ENCODE data around the gene SATL1. TPM values are rescaled to one million over a fixed set of nuclear protein-coding genes. Genes with fewer than 3 reads are reported as not detected.

The SATL1 gene
- total RNA-seq, 1 donor from 2014 or later = 0.56 TPM

DNA sequence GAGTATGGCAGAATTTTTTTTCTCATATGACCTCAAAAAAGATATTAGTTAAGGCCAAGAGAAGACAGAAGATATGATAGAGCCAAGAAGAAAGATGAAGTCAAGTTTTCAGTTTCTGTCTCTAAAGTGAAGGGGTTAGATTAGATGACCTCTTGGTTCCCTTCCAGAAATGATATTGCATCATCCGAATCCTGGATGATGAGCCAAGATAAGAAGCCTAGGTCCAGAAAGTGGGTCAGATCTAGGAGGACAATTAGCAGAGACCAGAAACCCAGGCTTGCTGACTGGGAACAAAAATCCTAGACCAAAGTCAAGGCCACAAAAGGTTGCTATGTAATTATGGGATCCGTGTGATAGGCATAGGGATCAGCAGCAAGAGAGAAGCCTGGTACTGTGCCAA is 20.2 kb downstream of the SATL1 start:
- TF ChIP-seq, protein P1, sequence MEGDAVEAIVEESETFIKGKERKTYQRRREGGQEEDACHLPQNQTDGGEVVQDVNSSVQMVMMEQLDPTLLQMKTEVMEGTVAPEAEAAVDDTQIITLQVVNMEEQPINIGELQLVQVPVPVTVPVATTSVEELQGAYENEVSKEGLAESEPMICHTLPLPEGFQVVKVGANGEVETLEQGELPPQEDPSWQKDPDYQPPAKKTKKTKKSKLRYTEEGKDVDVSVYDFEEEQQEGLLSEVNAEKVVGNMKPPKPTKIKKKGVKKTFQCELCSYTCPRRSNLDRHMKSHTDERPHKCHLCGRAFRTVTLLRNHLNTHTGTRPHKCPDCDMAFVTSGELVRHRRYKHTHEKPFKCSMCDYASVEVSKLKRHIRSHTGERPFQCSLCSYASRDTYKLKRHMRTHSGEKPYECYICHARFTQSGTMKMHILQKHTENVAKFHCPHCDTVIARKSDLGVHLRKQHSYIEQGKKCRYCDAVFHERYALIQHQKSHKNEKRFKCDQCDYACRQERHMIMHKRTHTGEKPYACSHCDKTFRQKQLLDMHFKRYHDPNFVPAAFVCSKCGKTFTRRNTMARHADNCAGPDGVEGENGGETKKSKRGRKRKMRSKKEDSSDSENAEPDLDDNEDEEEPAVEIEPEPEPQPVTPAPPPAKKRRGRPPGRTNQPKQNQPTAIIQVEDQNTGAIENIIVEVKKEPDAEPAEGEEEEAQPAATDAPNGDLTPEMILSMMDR (IDR thresholded peaks at IDR 0.05; ENCODE audit: unreplicated experiment) = no peak
- H3K4me1 Mint-ChIP-seq = no peaks in the 10 kb centered on the region
- no peak overlapping the region for H3K4me3 Mint-ChIP-seq
- peaks cover 24% of the 10 kb centered on the region for H3K9me3 Mint-ChIP-seq
- DNase-seq (ENCODE audit: low spot score in 2 of 2, unreplicated experiment in 2 of 2) = no peak
- no peak overlapping the region for H3K27ac Mint-ChIP-seq
- no peaks in the 10 kb centered on the region for H3K27me3 Mint-ChIP-seq (ENCODE audit: low read depth)
- no peaks in the 10 kb centered on the region for H3K36me3 Mint-ChIP-seq

DNA sequence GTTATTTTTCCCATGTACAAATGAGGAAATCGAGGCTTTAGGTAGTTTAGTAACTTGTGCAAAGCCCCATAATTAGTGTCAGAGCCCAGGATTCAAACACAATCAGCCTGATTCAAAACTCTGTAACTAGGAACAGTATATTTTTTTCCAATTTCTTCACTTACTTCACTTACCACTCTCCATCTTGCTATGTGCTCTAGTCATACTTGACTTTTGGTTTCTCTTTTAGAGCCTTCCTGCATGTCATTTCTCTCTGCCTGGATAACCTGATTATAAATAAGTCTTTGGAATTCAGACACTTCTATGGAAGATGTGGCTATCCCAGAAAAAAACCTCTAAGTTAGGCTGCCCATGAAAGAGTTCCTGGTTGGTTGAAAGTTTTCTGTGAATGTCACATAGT is 22.2 kb downstream of the SATL1 start:
- Mint-ChIP-seq H3K9me3 (peaks cover 28% of the 10 kb centered on the region), H3K27me3 (ENCODE audit: low read depth) (no peaks in the 10 kb centered on the region), H3K27ac (no peak overlapping the region), H3K36me3 (no peaks in the 10 kb centered on the region), H3K4me1 (no peaks in the 10 kb centered on the region), H3K4me3 (no peak overlapping the region)
- no peak for DNase-seq (ENCODE audit: low spot score in 2 of 2, unreplicated experiment in 2 of 2)
- TF ChIP-seq, protein P1 (IDR thresholded peaks at IDR 0.05; ENCODE audit: unreplicated experiment) = no peak

DNA sequence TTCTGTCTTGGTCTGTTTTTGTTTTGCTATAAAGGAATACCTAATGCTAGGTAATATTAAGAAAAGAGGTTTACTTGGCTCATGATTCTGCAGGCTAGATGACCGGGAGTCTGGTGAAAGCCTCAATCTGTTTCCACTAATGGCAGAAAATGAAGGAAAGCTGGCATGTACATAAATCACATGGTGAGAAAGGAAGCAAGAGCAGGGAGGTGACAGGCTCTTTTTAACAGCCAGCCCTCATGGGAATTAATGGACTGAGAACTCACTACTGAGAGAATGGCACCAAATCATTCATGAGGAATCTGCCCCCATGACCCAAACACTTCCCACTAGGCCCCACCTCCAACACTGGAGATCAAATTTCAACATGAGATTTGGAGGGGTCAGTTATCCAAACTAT is 27.6 kb downstream of the SATL1 start:
- Mint-ChIP-seq H3K36me3 (no peaks in the 10 kb centered on the region), H3K9me3 (peaks cover 37% of the 10 kb centered on the region), H3K4me1 (no peaks in the 10 kb centered on the region), H3K27ac (no peak overlapping the region), H3K4me3 (no peak overlapping the region), H3K27me3 (ENCODE audit: low read depth) (no peaks in the 10 kb centered on the region)
- TF ChIP-seq, protein P1 (IDR thresholded peaks at IDR 0.05; ENCODE audit: unreplicated experiment) = no peak
- DNase-seq (ENCODE audit: low spot score in 2 of 2, unreplicated experiment in 2 of 2) = no peak

DNA sequence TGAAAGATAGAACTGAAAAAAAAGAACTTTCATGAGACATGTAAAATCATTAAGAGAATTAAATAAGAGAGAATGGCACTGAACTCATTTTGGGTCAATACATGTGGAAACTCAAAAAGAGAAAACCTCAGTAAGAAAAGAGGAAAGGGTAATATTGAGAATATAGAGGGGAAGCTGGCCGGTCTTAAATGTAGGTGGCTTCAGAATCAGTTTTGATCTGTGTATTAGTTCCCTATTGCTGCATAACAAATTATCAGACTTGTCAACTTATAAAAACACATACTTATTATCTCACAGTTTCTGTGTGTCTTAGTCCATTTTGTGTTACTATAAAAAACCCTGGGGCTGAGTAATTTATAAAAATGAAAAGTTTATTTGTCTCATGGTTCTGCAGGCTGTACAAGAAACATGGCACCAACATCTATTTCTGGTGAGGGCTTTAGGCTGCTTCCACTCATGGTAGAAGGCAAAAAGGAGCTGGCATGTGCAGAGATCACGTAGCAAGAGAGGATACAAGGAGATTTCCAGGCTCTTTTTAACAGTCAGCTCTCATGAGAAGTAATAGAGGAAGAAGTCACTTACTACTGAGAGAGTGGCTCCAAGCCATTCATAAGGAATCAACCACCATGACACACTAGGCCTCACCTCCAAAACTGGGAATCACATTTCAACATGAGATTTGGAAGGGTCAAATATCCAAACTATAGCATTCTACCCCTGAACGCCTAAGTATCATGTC is 29.6 kb downstream of the SATL1 start:
- no peaks in the 10 kb centered on the region for H3K36me3 Mint-ChIP-seq

DNA sequence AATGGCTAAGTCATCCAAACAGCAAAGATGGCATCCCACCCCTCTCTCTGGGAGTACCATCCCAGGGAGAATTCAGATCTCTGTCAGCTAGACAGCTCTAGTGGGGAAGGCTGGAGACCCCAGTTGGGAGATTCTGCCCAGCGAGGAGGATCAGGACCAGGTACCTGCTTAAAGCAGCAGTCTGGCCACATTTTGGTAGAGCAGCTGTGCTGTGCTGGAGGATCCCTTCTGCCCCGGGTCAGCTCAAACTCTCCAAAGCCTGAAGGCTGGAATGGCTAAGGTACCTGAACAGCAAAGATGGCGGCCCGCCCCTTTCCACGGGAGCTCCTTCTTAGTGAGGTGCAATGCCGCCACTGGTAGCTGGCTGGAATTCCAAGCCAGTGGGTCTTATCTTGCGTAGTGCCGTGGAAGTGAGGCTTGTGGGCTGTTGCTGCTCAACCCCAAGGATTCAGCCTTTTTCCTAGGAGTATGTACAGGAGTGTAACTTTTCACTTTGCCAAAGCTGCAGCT is 40.1 kb downstream of the SATL1 start:
- Mint-ChIP-seq H3K36me3 (no peaks in the 10 kb centered on the region), H3K4me1 (no peaks in the 10 kb centered on the region), H3K4me3 (no peak overlapping the region), H3K27ac (no peak overlapping the region), H3K9me3 (peaks cover 19% of the 10 kb centered on the region), H3K27me3 (ENCODE audit: low read depth) (no peaks in the 10 kb centered on the region)
- TF ChIP-seq, protein P1 (IDR thresholded peaks at IDR 0.05; ENCODE audit: unreplicated experiment) = no peak
- no peak for DNase-seq (ENCODE audit: low spot score in 2 of 2, unreplicated experiment in 2 of 2)

More for the DNA sequence above, 29.6 kb downstream of the SATL1 start:
- Mint-ChIP-seq H3K9me3 (peaks cover 35% of the 10 kb centered on the region), H3K27ac (no peak overlapping the region), H3K4me3 (no peak overlapping the region), H3K4me1 (no peaks in the 10 kb centered on the region), H3K27me3 (ENCODE audit: low read depth) (no peaks in the 10 kb centered on the region)
- TF ChIP-seq, protein P1 (IDR thresholded peaks at IDR 0.05; ENCODE audit: unreplicated experiment) = no peak
- no peak for DNase-seq (ENCODE audit: low spot score in 2 of 2, unreplicated experiment in 2 of 2)

All from mesothelial cell of epicardium (in vitro differentiated cells).